ENCODE measurements around the gene C12orf42.
"Not testable (repeated sequence)": the region's sequence is repeated elsewhere in the genome, so short reads cannot be mapped to it uniquely, and the experiment has no call there.

GRCh38 chr12:103425674-103426073, 70.1 kb downstream of the C12orf42 start:
- not testable (repeated sequence) for TF ChIP-seq CTCF, POLR2A (IDR thresholded peaks at IDR 0.05)

All from uterus (tissue), 2 donors.